Mesenchymal stem cell (in vitro differentiated cells and primary cell): Measurements from ENCODE around the gene IRF4.
"Not testable (repeated sequence)": the region's sequence is repeated elsewhere in the genome, so short reads cannot be mapped to it uniquely, and the experiment has no call there.

ENCODE experiments used
- DNase-seq: peaks from one replicate; pipeline ENCODE4 v3.0.0-alpha.2; 2013
- H2AFZ ChIP-seq: one replicate; pipeline ENCODE4 v1.6.1; 2013; ENCODE audit warnings: low read depth, mild to moderate bottlenecking, control low read depth, inconsistent platforms, low read length, moderate library complexity
- H2AK5ac ChIP-seq: 2 replicates; pipeline ENCODE4 v1.6.1; 2013; ENCODE audit warnings: low read length, moderate library complexity, mild to moderate bottlenecking, inconsistent platforms; ENCODE audit not compliant: severe bottlenecking
- H2BK120ac ChIP-seq: one replicate; pipeline ENCODE4 v1.6.1; 2013; ENCODE audit warnings: low read depth, mild to moderate bottlenecking, inconsistent platforms, low read length, moderate library complexity
- H2BK12ac ChIP-seq, 2 experiments: one replicate each; pipeline ENCODE4 v1.6.1; 2013; ENCODE audit warnings: inconsistent platforms in 2 of 2, low read length in 2 of 2, mild to moderate bottlenecking in 2 of 2, moderate library complexity in 2 of 2, control low read depth in 1 of 2
- H2BK15ac ChIP-seq: one replicate; pipeline ENCODE4 v1.6.1; 2013; ENCODE audit warnings: mild to moderate bottlenecking, low read depth, inconsistent platforms; ENCODE audit not compliant: poor library complexity, severe bottlenecking
- H2BK5ac ChIP-seq: 2 replicates; pipeline ENCODE4 v1.6.1; 2013; ENCODE audit warnings: low read depth, mild to moderate bottlenecking, low read length, control low read depth, inconsistent platforms; ENCODE audit not compliant: poor library complexity, severe bottlenecking
- H3K14ac ChIP-seq, 2 experiments: one replicate each; pipeline ENCODE4 v1.6.1; 2013; ENCODE audit warnings: inconsistent platforms in 2 of 2, low read length in 2 of 2, control low read depth in 1 of 2, mild to moderate bottlenecking in 1 of 2, moderate library complexity in 1 of 2
- H3K18ac ChIP-seq, 2 experiments: one replicate each; pipeline ENCODE4 v1.6.1; 2013; ENCODE audit warnings: inconsistent platforms in 2 of 2, low read length in 2 of 2, control low read depth in 1 of 2, low read depth in 1 of 2, mild to moderate bottlenecking in 1 of 2
- H3K23ac ChIP-seq, 2 experiments: one replicate each; pipeline ENCODE4 v1.6.1; 2013; ENCODE audit warnings: inconsistent platforms in 2 of 2, low read length in 2 of 2, mild to moderate bottlenecking in 2 of 2, moderate library complexity in 2 of 2, control low read depth in 1 of 2
- H3K27ac ChIP-seq: 2 replicates; pipeline ENCODE4 v1.5.1; 2013; ENCODE audit warnings: mild to moderate bottlenecking, moderate library complexity, low read length, control low read depth, inconsistent platforms; ENCODE audit not compliant: poor library complexity, severe bottlenecking
- H3K27me3 ChIP-seq, 2 experiments: 2 replicates each; pipeline versions ENCODE4 v1.6.1 to v1.7.0; 2013; ENCODE audit warnings: low read length in 2 of 2, mild to moderate bottlenecking in 2 of 2, moderate library complexity in 2 of 2, control low read depth in 1 of 2, inconsistent platforms in 1 of 2; ENCODE audit not compliant: control insufficient read depth in 1 of 2, insufficient read depth in 1 of 2
- H3K36me3 ChIP-seq, 2 experiments: 2 replicates each; pipeline versions ENCODE4 v1.6.1 to v1.7.0; 2013; ENCODE audit warnings: low read length in 2 of 2, control low read depth in 1 of 2, inconsistent platforms in 1 of 2, low read depth in 1 of 2, mild to moderate bottlenecking in 1 of 2; ENCODE audit not compliant: insufficient read depth in 2 of 2, control insufficient read depth in 1 of 2
- H3K4ac ChIP-seq, 2 experiments: one replicate each; pipeline ENCODE4 v1.6.1; 2013; ENCODE audit warnings: inconsistent platforms in 2 of 2, low read length in 2 of 2, mild to moderate bottlenecking in 2 of 2, moderate library complexity in 2 of 2, control low read depth in 1 of 2, low read depth in 1 of 2
- H3K4me1 ChIP-seq: 2 replicates; pipeline ENCODE4 v1.6.1; 2013; ENCODE audit warnings: low read depth, low read length, control low read depth; ENCODE audit not compliant: control insufficient read depth, insufficient read depth
- H3K4me2 ChIP-seq: 2 replicates; pipeline ENCODE4 v1.6.1; 2013; ENCODE audit warnings: low read length, mild to moderate bottlenecking, inconsistent platforms; ENCODE audit not compliant: poor library complexity, severe bottlenecking
- H3K4me3 ChIP-seq, 2 experiments: 2 replicates each; pipeline versions ENCODE4 v1.5.1 to v1.7.0; 2013; ENCODE audit warnings: low read length in 2 of 2, mild to moderate bottlenecking in 2 of 2, control low read depth in 1 of 2, low read depth in 1 of 2; ENCODE audit not compliant: insufficient read depth in 1 of 2
- H3K79me1 ChIP-seq: replicated peaks from 2 replicates; pipeline ENCODE4 v1.6.1; 2013; ENCODE audit warnings: mild to moderate bottlenecking, control low read depth, low read length, inconsistent platforms; ENCODE audit not compliant: poor library complexity, severe bottlenecking
- H3K9ac ChIP-seq: 2 replicates; pipeline ENCODE4 v1.7.0; 2013; ENCODE audit warnings: mild to moderate bottlenecking, low read length, moderate library complexity
- H3K9me3 ChIP-seq: 2 replicates; pipeline ENCODE4 v1.7.0; 2013; ENCODE audit warnings: mild to moderate bottlenecking, low read length; ENCODE audit not compliant: control insufficient read depth
- H4K8ac ChIP-seq: one replicate; pipeline ENCODE4 v1.6.1; 2013; ENCODE audit warnings: inconsistent platforms, mild to moderate bottlenecking, low read length, moderate library complexity
- H4K91ac ChIP-seq: one replicate; pipeline ENCODE4 v1.6.1; 2013; ENCODE audit warnings: mild to moderate bottlenecking, low read length, inconsistent platforms
- WGBS: methylation state at CpG from one replicate; pipeline ENCODE4 v1.1.7; 2013; ENCODE audit warnings: mixed read lengths; 5-methylcytosine and 5-hydroxymethylcytosine counted together

The IRF4 gene

GRCh38 chr6:369559-370431 lies 21.8 kb upstream of the IRF4 start:
- no peak for DNase-seq
- peaks cover 1% of the 10 kb centered on the region for H3K4me1 ChIP-seq
- H2BK15ac ChIP-seq, result no peak overlapping the region
- H3K9me3 ChIP-seq, result no peaks in the 10 kb centered on the region
- H3K27ac ChIP-seq, result no peak overlapping the region
- no peak overlapping the region for H3K4me3 ChIP-seq
- H3K23ac ChIP-seq, result no peak overlapping the region
- H2BK12ac ChIP-seq, result no peak overlapping the region
- H2BK5ac ChIP-seq, result no peak overlapping the region
- H3K14ac ChIP-seq, result no peak overlapping the region
- H2AFZ ChIP-seq, result no peak overlapping the region
- H4K91ac ChIP-seq, result no peak overlapping the region
- H2BK120ac ChIP-seq, result no peak overlapping the region
- H3K9ac ChIP-seq, result no peak overlapping the region
- WGBS, result 81% methylated on average over 13 of the region's 13 CpGs
- H3K18ac ChIP-seq, result no peak overlapping the region
- H3K79me1 ChIP-seq, result no peaks in the 10 kb centered on the region
- no peaks in the 10 kb centered on the region for H3K36me3 ChIP-seq
- H3K27me3 ChIP-seq, result peaks cover 13 to 89% of the 10 kb centered on the region in 2 experiments
- no peak overlapping the region for H3K4me2 ChIP-seq
- H3K4ac ChIP-seq, result no peak overlapping the region
- no peak overlapping the region for H4K8ac ChIP-seq
- H2AK5ac ChIP-seq, result no peak overlapping the region

DNA sequence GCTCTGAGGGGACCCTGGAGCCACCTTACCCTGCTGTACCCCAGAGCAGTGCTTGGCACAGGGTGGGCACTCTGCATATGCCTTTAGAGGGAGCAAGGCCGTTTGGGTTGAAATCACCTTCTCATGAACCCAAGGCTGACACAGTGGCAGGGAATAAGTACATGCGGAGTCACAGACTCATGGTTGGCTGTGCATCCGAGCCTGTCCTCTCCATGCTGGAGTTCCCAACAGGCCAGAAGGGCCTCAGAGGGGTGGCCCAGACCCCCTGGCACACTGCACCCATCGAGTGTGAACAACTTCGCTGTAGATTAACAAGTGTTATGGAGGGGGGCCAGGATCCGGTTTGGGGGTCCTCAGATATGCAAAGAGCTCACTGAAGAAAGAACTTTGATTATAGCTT lies 21.0 kb upstream of the IRF4 start:
- 68% methylated on average over 6 of the region's 6 CpGs for WGBS
- no peak overlapping the region for H3K27ac ChIP-seq
- H2BK120ac ChIP-seq, result no peak overlapping the region
- no peaks in the 10 kb centered on the region for H3K4me1 ChIP-seq
- H3K4ac ChIP-seq, result no peak overlapping the region
- no peaks in the 10 kb centered on the region for H3K36me3 ChIP-seq
- H3K4me3 ChIP-seq, result no peak overlapping the region
- no peak overlapping the region for H2BK5ac ChIP-seq
- no peaks in the 10 kb centered on the region for H3K79me1 ChIP-seq
- H2BK12ac ChIP-seq, result no peak overlapping the region
- H3K9ac ChIP-seq, result no peak overlapping the region
- no peak overlapping the region for H4K8ac ChIP-seq
- H4K91ac ChIP-seq, result no peak overlapping the region
- no peak overlapping the region for H3K18ac ChIP-seq
- no peak overlapping the region for H2AFZ ChIP-seq
- H3K27me3 ChIP-seq, result peaks cover 13 to 86% of the 10 kb centered on the region in 2 experiments
- no peak overlapping the region for H3K14ac ChIP-seq
- H3K23ac ChIP-seq, result no peak overlapping the region
- H3K9me3 ChIP-seq, result no peaks in the 10 kb centered on the region
- no peak overlapping the region for H3K4me2 ChIP-seq
- no peak overlapping the region for H2BK15ac ChIP-seq
- no peak for DNase-seq
- no peak overlapping the region for H2AK5ac ChIP-seq

DNA sequence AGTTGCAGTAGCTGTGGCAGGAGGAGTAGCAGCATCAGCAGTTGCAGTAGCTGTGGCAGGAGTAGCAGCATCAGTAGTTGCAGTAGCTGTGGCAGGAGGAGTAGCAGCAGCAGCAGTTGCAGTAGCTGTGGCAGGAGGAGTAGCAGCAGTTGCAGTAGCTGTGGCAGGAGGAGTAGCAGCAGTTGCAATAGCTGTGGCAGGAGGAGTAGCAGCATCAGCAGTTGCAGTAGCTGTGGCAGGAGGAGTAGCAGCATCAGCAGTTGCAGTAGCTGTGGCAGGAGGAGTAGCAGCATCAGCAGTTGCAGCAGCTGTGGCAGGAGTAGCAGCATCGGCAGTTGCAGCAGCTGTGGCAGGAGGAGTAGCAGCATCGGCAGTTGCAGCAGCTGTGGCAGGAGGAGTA lies 19.7 kb upstream of the IRF4 start:
- not testable (repeated sequence) for H3K18ac ChIP-seq, H2BK5ac ChIP-seq, H2BK15ac ChIP-seq, H4K8ac ChIP-seq, H3K9ac ChIP-seq, H3K27ac ChIP-seq, H2AFZ ChIP-seq, H3K9me3 ChIP-seq, H3K4me2 ChIP-seq, H3K4me1 ChIP-seq, H2AK5ac ChIP-seq, H3K23ac ChIP-seq, H4K91ac ChIP-seq, H3K79me1 ChIP-seq, H3K4ac ChIP-seq, H3K14ac ChIP-seq, H3K36me3 ChIP-seq, H2BK12ac ChIP-seq, DNase-seq, H3K4me3 ChIP-seq, H2BK120ac ChIP-seq
- H3K27me3 ChIP-seq, result peaks cover 13 to 75% of the 10 kb centered on the region in 2 experiments
- 80% methylated on average over 2 of the region's 2 CpGs for WGBS

DNA sequence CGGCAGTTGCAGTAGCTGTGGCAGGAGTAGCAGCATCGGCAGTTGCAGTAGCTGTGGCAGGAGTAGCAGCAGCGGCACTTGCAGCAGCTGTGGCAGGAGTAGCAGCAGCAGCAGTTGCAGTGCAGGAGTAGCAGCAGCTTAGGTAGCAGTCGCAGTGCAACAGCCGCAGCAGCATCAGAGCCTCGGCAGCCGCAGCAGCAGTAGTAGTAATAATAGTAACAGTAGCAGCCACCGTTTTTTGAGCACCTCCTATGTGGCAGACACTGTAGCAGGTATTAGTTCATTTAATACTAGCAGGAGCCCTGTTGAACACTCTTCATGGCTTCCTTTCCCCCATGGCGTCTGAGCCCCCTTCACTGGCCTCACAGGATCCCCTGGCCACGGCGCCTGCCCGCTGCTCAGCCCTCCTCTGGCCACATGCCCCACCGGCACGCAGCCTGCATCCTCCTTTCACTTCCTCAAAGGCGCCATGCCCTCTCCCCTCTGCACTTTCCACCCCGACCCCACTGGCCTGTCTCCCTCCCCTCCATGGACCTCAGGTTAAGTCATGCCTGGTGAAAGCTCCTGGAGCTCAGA lies 19.1 kb upstream of the IRF4 start:
- Histone ChIP-seq H3K23ac (no peak overlapping the region), H3K9me3 (no peaks in the 10 kb centered on the region), H2BK120ac (no peak overlapping the region), H3K36me3 (no peaks in the 10 kb centered on the region), H2BK15ac (no peak overlapping the region), H3K4ac (no peak overlapping the region), H3K18ac (no peak overlapping the region), H2AK5ac (no peak overlapping the region), H4K8ac (no peak overlapping the region), H3K27ac (no peak overlapping the region), H3K4me2 (no peak overlapping the region), H2BK5ac (no peak overlapping the region), H2BK12ac (no peak overlapping the region), H3K9ac (no peak overlapping the region), H3K79me1 (no peaks in the 10 kb centered on the region), H3K27me3 (peaks cover 13 to 70% of the 10 kb centered on the region in 2 experiments), H4K91ac (no peak overlapping the region), H2AFZ (no peak overlapping the region), H3K4me1 (no peaks in the 10 kb centered on the region), H3K4me3 (peak overlapping the region in 1 of 2 experiments; percentile 11), H3K14ac (peak overlapping the region in 1 of 2 experiments; percentile 27)
- 79% methylated on average over 16 of the region's 16 CpGs for WGBS
- no peak for DNase-seq
